HEK293 (cell line): Measurements from ENCODE around the gene HPSE2.
A peak's percentile ranks its signal among the peaks of the same experiment; 100 is the strongest.

Experiments used
- CTCF ChIA-PET: fragments of 350-600 bp; formaldehyde crosslinking; extraction: SDS; loops from one replicate; lab custom pipeline; 2021; ENCODE audit warnings: antibody characterized with exemption; lab: Yijun Ruan, JAX
- POLR2A ChIA-PET: fragments of 300-600 bp; formaldehyde crosslinking; extraction: SDS; loops from one replicate; lab custom pipeline; 2020; ENCODE audit warnings: antibody characterized with exemption, inconsistent platforms; lab: Yijun Ruan, JAX
- H3K27ac ChIP-seq: fragments of 200-500 bp; sonication (Bioruptor generic); 2 replicates; pipeline ENCODE4 v1.5.1; 2014; ENCODE audit warnings: low read depth, low read length, control low read depth, inconsistent platforms; ENCODE audit errors: extremely low read depth
- H3K36me3 ChIP-seq, 2 experiments: fragments of 200-500 bp in 1 of 2; sonication (Bioruptor generic) in 1 of 2; 1 replicate in 1 of 2; 2 replicates in 1 of 2; pipeline ENCODE4 v1.5.1; 2014 to 2017; ENCODE audit warnings: inconsistent platforms in 2 of 2, low read length in 2 of 2; ENCODE audit not compliant: control insufficient read depth in 2 of 2, insufficient read depth in 1 of 2
- H3K4me1 ChIP-seq: fragments of 200-500 bp; sonication (Bioruptor generic); 2 replicates; pipeline ENCODE4 v1.5.1; 2014; ENCODE audit warnings: mild to moderate bottlenecking, low read length, inconsistent platforms; ENCODE audit not compliant: control insufficient read depth, insufficient read depth
- H3K4me3 ChIP-seq: 2 replicates; pipeline ENCODE4 v1.5.1; 2011; ENCODE audit warnings: low read depth, mild to moderate bottlenecking, control low read depth, low read length, moderate library complexity
- H3K9me3 ChIP-seq: fragments of 200-500 bp; sonication (Bioruptor generic); 2 replicates; pipeline ENCODE4 v1.5.1; 2014; ENCODE audit warnings: low read depth, low read length, inconsistent platforms; ENCODE audit not compliant: control insufficient read depth, insufficient read depth
- ATF2 ChIP-seq: fragments of 450-650 bp; formaldehyde crosslinking; IDR thresholded peaks from 2 replicates; pipeline ENCODE4 v1.5.1; 2016; ENCODE audit warnings: missing biosample characterization, missing genetic modification characterization, low read depth
- GLI4 ChIP-seq: fragments of 450-650 bp; formaldehyde crosslinking; IDR thresholded peaks from 2 replicates; pipeline ENCODE4 v1.5.1; 2016; ENCODE audit warnings: missing biosample characterization, missing genetic modification characterization
- GLIS1 ChIP-seq: fragments of 450-650 bp; formaldehyde crosslinking; IDR thresholded peaks from 2 replicates; pipeline ENCODE4 v1.5.1; 2016; ENCODE audit warnings: missing biosample characterization, missing genetic modification characterization
- KLF1 ChIP-seq: fragments of 450-650 bp; formaldehyde crosslinking; IDR thresholded peaks from 2 replicates; pipeline ENCODE4 v1.5.1; 2016; ENCODE audit warnings: missing biosample characterization, missing genetic modification characterization
- KLF16 ChIP-seq: fragments of 450-650 bp; formaldehyde crosslinking; IDR thresholded peaks from 2 replicates; pipeline ENCODE4 v1.5.1; 2017; ENCODE audit warnings: missing biosample characterization, missing genetic modification characterization
- MZF1 ChIP-seq: fragments of 450-650 bp; formaldehyde crosslinking; IDR thresholded peaks from 2 replicates; pipeline ENCODE4 v1.5.1; 2017; ENCODE audit warnings: missing biosample characterization, missing genetic modification characterization, borderline replicate concordance
- REPIN1 ChIP-seq: fragments of 450-650 bp; formaldehyde crosslinking; IDR thresholded peaks from 2 replicates; pipeline ENCODE4 v1.5.1; 2017; ENCODE audit warnings: missing biosample characterization, missing genetic modification characterization, low read depth
- SP7 ChIP-seq: fragments of 450-650 bp; formaldehyde crosslinking; IDR thresholded peaks from 2 replicates; pipeline ENCODE4 v1.5.1; 2016; ENCODE audit warnings: missing biosample characterization, missing genetic modification characterization
- WT1 ChIP-seq: fragments of 450-650 bp; formaldehyde crosslinking; IDR thresholded peaks from 2 replicates; pipeline ENCODE4 v1.5.1; 2016; ENCODE audit warnings: missing biosample characterization, missing genetic modification characterization
- ZBTB21 ChIP-seq: fragments of 450-650 bp; formaldehyde crosslinking; IDR thresholded peaks from 2 replicates; pipeline ENCODE4 v1.5.1; 2017; ENCODE audit warnings: missing biosample characterization, missing genetic modification characterization
- ZFHX2 ChIP-seq: fragments of 450-650 bp; formaldehyde crosslinking; conservative IDR thresholded peaks from 2 replicates; pipeline ENCODE4 v1.5.1; 2016; ENCODE audit warnings: missing biosample characterization, missing genetic modification characterization
- ZFP69B ChIP-seq: fragments of 450-650 bp; formaldehyde crosslinking; IDR thresholded peaks from 2 replicates; pipeline ENCODE4 v1.5.1; 2016; ENCODE audit warnings: missing biosample characterization, missing genetic modification characterization
- ZNF169 ChIP-seq: fragments of 450-650 bp; formaldehyde crosslinking; IDR thresholded peaks from 2 replicates; pipeline ENCODE4 v1.5.1; 2016; ENCODE audit warnings: missing biosample characterization, missing genetic modification characterization
- ZNF174 ChIP-seq: fragments of 450-650 bp; formaldehyde crosslinking; IDR thresholded peaks from 2 replicates; pipeline ENCODE4 v1.5.0; 2017; ENCODE audit warnings: missing biosample characterization, mild to moderate bottlenecking, missing genetic modification characterization
- ZNF202 ChIP-seq: fragments of 450-650 bp; formaldehyde crosslinking; IDR thresholded peaks from 2 replicates; pipeline ENCODE4 v1.5.1; 2016; ENCODE audit warnings: missing biosample characterization, missing genetic modification characterization, borderline replicate concordance
- ZNF214 ChIP-seq: fragments of 450-650 bp; formaldehyde crosslinking; IDR thresholded peaks from 2 replicates; pipeline ENCODE4 v1.5.1; 2017; ENCODE audit warnings: missing biosample characterization, mild to moderate bottlenecking, missing genetic modification characterization, borderline replicate concordance
- ZNF335 ChIP-seq: fragments of 450-650 bp; formaldehyde crosslinking; conservative IDR thresholded peaks from 2 replicates; pipeline ENCODE4 v1.5.1; 2016; ENCODE audit warnings: missing biosample characterization, missing genetic modification characterization
- ZNF514 ChIP-seq: fragments of 450-650 bp; formaldehyde crosslinking; IDR thresholded peaks from 2 replicates; pipeline ENCODE4 v1.5.1; 2016; ENCODE audit warnings: missing biosample characterization, missing genetic modification characterization
- ZNF521 ChIP-seq: fragments of 450-650 bp; formaldehyde crosslinking; IDR thresholded peaks from 2 replicates; pipeline ENCODE4 v1.5.1; 2017; ENCODE audit warnings: missing biosample characterization, mild to moderate bottlenecking, missing genetic modification characterization
- ZNF529 ChIP-seq: fragments of 450-650 bp; formaldehyde crosslinking; IDR thresholded peaks from 2 replicates; pipeline ENCODE4 v1.5.1; 2017; ENCODE audit warnings: missing genetic modification characterization, missing biosample characterization; ENCODE audit not compliant: insufficient replicate concordance
- ZNF610 ChIP-seq: fragments of 450-650 bp; formaldehyde crosslinking; IDR thresholded peaks from 2 replicates; pipeline ENCODE4 v1.5.1; 2016; ENCODE audit warnings: missing biosample characterization, missing genetic modification characterization, borderline replicate concordance
- ZNF670 ChIP-seq: fragments of 450-650 bp; formaldehyde crosslinking; IDR thresholded peaks from 2 replicates; pipeline ENCODE4 v1.5.1; 2016; ENCODE audit warnings: missing biosample characterization, missing genetic modification characterization, low read depth
- ZNF837 ChIP-seq: fragments of 450-650 bp; formaldehyde crosslinking; IDR thresholded peaks from 2 replicates; pipeline ENCODE4 v1.5.1; 2016; ENCODE audit warnings: missing biosample characterization, missing genetic modification characterization
- TF ChIP-seq, protein P1 (sequence below): fragments of 450-650 bp; formaldehyde crosslinking; IDR thresholded peaks from 2 replicates; pipeline ENCODE4 v1.5.1; 2016; ENCODE audit warnings: missing biosample characterization, missing genetic modification characterization

The HPSE2 gene

DNA sequence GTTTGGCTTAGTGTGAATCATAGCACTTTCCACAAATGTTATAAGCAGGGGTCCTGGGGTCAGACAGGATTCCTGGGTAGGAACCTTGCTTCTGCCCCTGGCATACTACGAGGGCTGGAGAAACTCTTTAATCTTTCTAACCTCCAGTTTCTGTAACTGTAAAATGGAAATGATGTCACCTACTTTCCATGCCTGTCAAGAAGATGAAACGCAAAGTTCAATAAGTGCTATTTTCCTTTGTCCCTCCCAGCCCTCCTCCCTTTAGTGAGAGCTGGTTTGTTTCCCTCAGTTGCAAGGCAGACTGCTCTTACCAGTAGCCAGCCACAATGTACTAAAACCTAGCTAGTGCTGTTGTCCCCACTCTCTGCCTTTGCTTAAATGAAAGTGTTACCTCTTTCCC, 671.8 kb downstream of the HPSE2 start:
- Histone ChIP-seq H3K4me1 (no peaks in the 10 kb centered on the region), H3K4me3 (no peak overlapping the region), H3K27ac (no peak overlapping the region), H3K9me3 (no peaks in the 10 kb centered on the region), H3K36me3 (no peaks in the 10 kb centered on the region)
- CTCF ChIA-PET, result no interaction called here
- peak; percentile 32; the same call in 1 of the 2 replicates for TF ChIP-seq ATF2 (tag by site-specific recombination)
- no peak for TF ChIP-seq ZNF335 (tag by site-specific recombination)
- POLR2A ChIA-PET, result interaction anchor here (0.6 kb wide), 1 partner anchor 90 kb away, joined by 4 read pairs; no protein-coding TSS in a partner anchor

DNA sequence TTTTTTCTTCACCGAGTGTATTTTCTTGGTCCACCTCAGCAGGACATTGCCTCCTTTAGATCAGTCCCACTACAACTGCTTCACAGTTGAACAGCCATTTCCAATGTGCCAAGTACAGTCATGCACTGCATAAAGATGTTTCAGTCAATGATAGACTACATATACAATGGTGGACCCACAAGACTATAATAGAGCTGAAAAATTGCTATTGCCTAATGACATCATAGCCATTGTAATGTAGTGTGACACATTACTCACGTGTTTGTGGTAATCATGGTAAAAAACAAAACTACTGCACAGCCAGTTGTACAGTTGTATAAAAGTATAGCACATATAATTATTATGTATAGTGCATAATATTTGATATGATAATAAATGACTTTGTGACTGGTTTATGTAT, 675.1 kb downstream of the HPSE2 start:
- Histone ChIP-seq H3K36me3 (no peaks in the 10 kb centered on the region), H3K9me3 (no peaks in the 10 kb centered on the region), H3K4me1 (0 out of 2 replicates have a peak, but pooled peaks cover 2% of the 10 kb centered on the region), H3K27ac (no peak overlapping the region), H3K4me3 (no peak overlapping the region)
- TF ChIP-seq ZNF202 (tag by site-specific recombination), result no peak
- no peak for TF ChIP-seq WT1 (tag by site-specific recombination)
- peak; percentile 18; the same call in 1 of the 2 replicates for TF ChIP-seq ATF2 (tag by site-specific recombination)
- TF ChIP-seq ZNF837, result no peak
- TF ChIP-seq ZFP69B (tag by site-specific recombination), result 0 out of 2 replicates have a peak, but pooled peaks have one; percentile 21
- no peak for TF ChIP-seq ZFHX2
- TF ChIP-seq ZNF174 (tag by site-specific recombination), result no peak
- TF ChIP-seq REPIN1 (tag by site-specific recombination), result no peak
- TF ChIP-seq ZNF514, result no peak
- CTCF ChIA-PET, result no interaction called here
- POLR2A ChIA-PET, result no interaction called here

DNA sequence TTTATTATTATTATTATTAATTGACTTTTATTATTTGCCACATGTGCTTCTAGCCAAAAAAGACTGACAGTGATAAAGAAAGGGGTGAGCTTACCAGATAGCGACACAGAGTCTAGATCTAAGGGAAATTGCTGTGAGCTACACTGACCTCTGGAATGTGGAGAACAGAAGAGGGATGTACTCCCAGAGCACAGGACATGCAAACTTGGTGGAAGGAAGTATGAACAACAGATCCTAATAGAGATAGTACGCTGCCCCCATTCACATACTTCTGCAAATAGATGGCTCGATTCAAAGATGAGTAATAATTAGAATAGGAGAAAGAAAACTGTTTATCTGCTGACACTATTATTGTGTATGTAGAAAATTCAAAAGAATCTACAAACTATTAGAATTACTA, 679.6 kb downstream of the HPSE2 start:
- ChIA-PET CTCF (interaction anchor here (0.6 to 1.1 kb wide), 3 partner anchors 89 to 1949 kb away, joined by 3 read pairs; no protein-coding TSS in a partner anchor), POLR2A (no interaction called here)
- Histone ChIP-seq H3K27ac (no peak overlapping the region), H3K4me1 (0 out of 2 replicates have a peak, but pooled peaks cover 3% of the 10 kb centered on the region), H3K36me3 (no peaks in the 10 kb centered on the region), H3K9me3 (no peaks in the 10 kb centered on the region), H3K4me3 (no peak overlapping the region)
- no peak for TF ChIP-seq ZNF837
- no peak for TF ChIP-seq ZNF169 (tag by site-specific recombination)
- TF ChIP-seq ZBTB21, result no peak
- TF ChIP-seq GLIS1, result no peak
- no peak for TF ChIP-seq SP7 (tag by site-specific recombination)
- TF ChIP-seq KLF16, result no peak
- TF ChIP-seq, protein P1, sequence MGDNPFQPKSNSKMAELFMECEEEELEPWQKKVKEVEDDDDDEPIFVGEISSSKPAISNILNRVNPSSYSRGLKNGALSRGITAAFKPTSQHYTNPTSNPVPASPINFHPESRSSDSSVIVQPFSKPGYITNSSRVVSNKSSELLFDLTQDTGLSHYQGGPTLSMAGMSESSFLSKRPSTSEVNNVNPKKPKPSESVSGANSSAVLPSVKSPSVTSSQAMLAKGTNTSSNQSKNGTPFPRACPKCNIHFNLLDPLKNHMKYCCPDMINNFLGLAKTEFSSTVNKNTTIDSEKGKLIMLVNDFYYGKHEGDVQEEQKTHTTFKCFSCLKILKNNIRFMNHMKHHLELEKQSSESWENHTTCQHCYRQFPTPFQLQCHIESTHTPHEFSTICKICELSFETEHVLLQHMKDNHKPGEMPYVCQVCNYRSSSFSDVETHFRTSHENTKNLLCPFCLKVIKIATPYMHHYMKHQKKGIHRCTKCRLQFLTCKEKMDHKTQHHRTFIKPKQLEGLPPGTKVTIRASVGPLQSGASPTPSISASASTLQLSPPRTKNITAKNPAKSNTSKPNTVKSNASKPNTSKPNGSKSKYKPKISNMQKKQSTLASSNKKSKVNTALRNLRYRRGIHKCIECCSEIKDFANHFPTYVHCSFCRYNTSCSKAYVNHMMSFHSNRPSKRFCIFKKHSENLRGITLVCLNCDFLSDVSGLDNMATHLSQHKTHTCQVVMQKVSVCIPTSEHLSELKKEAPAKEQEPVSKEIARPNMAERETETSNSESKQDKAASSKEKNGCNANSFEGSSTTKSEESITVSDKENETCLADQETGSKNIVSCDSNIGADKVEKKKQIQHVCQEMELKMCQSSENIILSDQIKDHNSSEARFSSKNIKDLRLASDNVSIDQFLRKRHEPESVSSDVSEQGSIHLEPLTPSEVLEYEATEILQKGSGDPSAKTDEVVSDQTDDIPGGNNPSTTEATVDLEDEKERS (tag by site-specific recombination), result no peak
- TF ChIP-seq ZNF521 (tag by site-specific recombination), result no peak
- no peak for TF ChIP-seq KLF1 (tag by site-specific recombination)
- TF ChIP-seq MZF1 (tag by site-specific recombination), result no peak
- no peak for TF ChIP-seq ZNF670 (tag by site-specific recombination)
- TF ChIP-seq ZNF529, result no peak
- TF ChIP-seq GLI4 (tag by site-specific recombination), result no peak
- TF ChIP-seq ZNF610, result no peak
- no peak for TF ChIP-seq ZNF214 (tag by site-specific recombination)
